Activated naive CD4-positive, alpha-beta T cell treated with anti-CD3 and anti-CD28 coated beads, Interleukin-2, amount 50 U/mL, for 24 hours (primary cell): ENCODE data around the gene PML.

Experiments
- H3K27ac Mint-ChIP-seq: one replicate; pipeline ENCODE4 v1.8.0; 2021; ENCODE audit warnings: mild to moderate bottlenecking, mixed read lengths
- H3K27me3 Mint-ChIP-seq: one replicate; pipeline ENCODE4 v1.8.0; 2021; ENCODE audit warnings: mixed read lengths
- H3K36me3 Mint-ChIP-seq: one replicate; pipeline ENCODE4 v1.8.0; 2021; ENCODE audit warnings: mixed read lengths
- H3K4me1 Mint-ChIP-seq: one replicate; pipeline ENCODE4 v1.8.0; 2021; ENCODE audit warnings: mixed read lengths
- H3K4me3 Mint-ChIP-seq: one replicate; pipeline ENCODE4 v1.8.0; 2021; ENCODE audit warnings: mild to moderate bottlenecking, mixed read lengths
- H3K9me3 Mint-ChIP-seq: one replicate; pipeline ENCODE4 v1.8.0; 2021; ENCODE audit warnings: mixed read lengths

PML gene

GRCh38 chr15:73994413-73994883 is at the start of gene PML:
Gene PML (plus strand): TSS chr15:73994716. CDS start chr15:73994813, 97 bp downstream.
- peaks cover 3% of the 10 kb centered on the region for H3K36me3 Mint-ChIP-seq
- H3K4me1 Mint-ChIP-seq = peaks cover 63% of the 10 kb centered on the region
- H3K27me3 Mint-ChIP-seq = no peaks in the 10 kb centered on the region
- peak within 1 kb of the TSS; percentile 95 for H3K27ac Mint-ChIP-seq
- H3K4me3 Mint-ChIP-seq = peak within 1 kb of the TSS; percentile 97
- no peaks in the 10 kb centered on the region for H3K9me3 Mint-ChIP-seq

GRCh38 chr15:73945130-73945508 is 49.4 kb upstream of the PML start:
- no peaks in the 10 kb centered on the region for H3K9me3 Mint-ChIP-seq
- peak overlapping the region; percentile 1 for H3K27ac Mint-ChIP-seq
- H3K36me3 Mint-ChIP-seq = no peaks in the 10 kb centered on the region
- H3K4me1 Mint-ChIP-seq = peaks cover 16% of the 10 kb centered on the region
- H3K27me3 Mint-ChIP-seq = no peaks in the 10 kb centered on the region
- H3K4me3 Mint-ChIP-seq = no peak overlapping the region

- Mint-ChIP-seq H3K9me3 (no peaks in the 10 kb centered on the region), H3K27me3 (no peaks in the 10 kb centered on the region), H3K4me1 (peaks cover 22% of the 10 kb centered on the region), H3K36me3 (no peaks in the 10 kb centered on the region), H3K4me3 (no peak overlapping the region), H3K27ac (no peak overlapping the region)
Observed at GRCh38 chr15:73946046-73946721, 48.3 kb upstream of the PML start.

- Mint-ChIP-seq H3K4me1 (peaks cover 17% of the 10 kb centered on the region), H3K27me3 (no peaks in the 10 kb centered on the region), H3K4me3 (no peak overlapping the region), H3K36me3 (no peaks in the 10 kb centered on the region), H3K27ac (no peak overlapping the region), H3K9me3 (no peaks in the 10 kb centered on the region)
Observed at GRCh38 chr15:73946795-73947370, 47.6 kb upstream of the PML start.

GRCh38 chr15:73947651-73948050 is 46.9 kb upstream of the PML start:
- no peak overlapping the region for H3K27ac Mint-ChIP-seq
- peaks cover 10% of the 10 kb centered on the region for H3K4me1 Mint-ChIP-seq
- H3K9me3 Mint-ChIP-seq = no peaks in the 10 kb centered on the region
- H3K36me3 Mint-ChIP-seq = no peaks in the 10 kb centered on the region
- H3K4me3 Mint-ChIP-seq = no peak overlapping the region
- H3K27me3 Mint-ChIP-seq = no peaks in the 10 kb centered on the region

GRCh38 chr15:73948396-73948795 is 46.1 kb upstream of the PML start:
- Mint-ChIP-seq H3K9me3 (no peaks in the 10 kb centered on the region), H3K36me3 (no peaks in the 10 kb centered on the region), H3K4me3 (no peak overlapping the region), H3K4me1 (peaks cover 8% of the 10 kb centered on the region), H3K27ac (no peak overlapping the region), H3K27me3 (no peaks in the 10 kb centered on the region)

GRCh38 chr15:73948982-73949381 is 45.5 kb upstream of the PML start:
- Mint-ChIP-seq H3K4me3 (no peak overlapping the region), H3K4me1 (peaks cover 8% of the 10 kb centered on the region), H3K27ac (no peak overlapping the region), H3K36me3 (no peaks in the 10 kb centered on the region), H3K9me3 (no peaks in the 10 kb centered on the region), H3K27me3 (no peaks in the 10 kb centered on the region)

- H3K27ac Mint-ChIP-seq = no peak overlapping the region
- peaks cover 8% of the 10 kb centered on the region for H3K4me1 Mint-ChIP-seq
- no peaks in the 10 kb centered on the region for H3K9me3 Mint-ChIP-seq
- no peaks in the 10 kb centered on the region for H3K27me3 Mint-ChIP-seq
- H3K4me3 Mint-ChIP-seq = no peak overlapping the region
- H3K36me3 Mint-ChIP-seq = no peaks in the 10 kb centered on the region
Observed at GRCh38 chr15:73949496-73949895, 45.0 kb upstream of the PML start.

GRCh38 chr15:73950479-73950830 is 44.1 kb upstream of the PML start:
- Mint-ChIP-seq H3K4me3 (no peak overlapping the region), H3K27me3 (no peaks in the 10 kb centered on the region), H3K36me3 (no peaks in the 10 kb centered on the region), H3K27ac (no peak overlapping the region), H3K4me1 (peaks cover 8% of the 10 kb centered on the region), H3K9me3 (no peaks in the 10 kb centered on the region)

GRCh38 chr15:73950831-73951561 is 43.5 kb upstream of the PML start:
- H3K4me3 Mint-ChIP-seq = no peak overlapping the region
- H3K9me3 Mint-ChIP-seq = no peaks in the 10 kb centered on the region
- H3K36me3 Mint-ChIP-seq = no peaks in the 10 kb centered on the region
- peaks cover 8% of the 10 kb centered on the region for H3K4me1 Mint-ChIP-seq
- H3K27ac Mint-ChIP-seq = peak overlapping the region; percentile 89
- no peaks in the 10 kb centered on the region for H3K27me3 Mint-ChIP-seq

GRCh38 chr15:73951601-73952000 is 42.9 kb upstream of the PML start:
- Mint-ChIP-seq H3K27me3 (no peaks in the 10 kb centered on the region), H3K36me3 (no peaks in the 10 kb centered on the region), H3K9me3 (no peaks in the 10 kb centered on the region), H3K27ac (no peak overlapping the region), H3K4me1 (peaks cover 8% of the 10 kb centered on the region), H3K4me3 (no peak overlapping the region)

- H3K4me1 Mint-ChIP-seq = peaks cover 11% of the 10 kb centered on the region
- no peaks in the 10 kb centered on the region for H3K9me3 Mint-ChIP-seq
- no peaks in the 10 kb centered on the region for H3K27me3 Mint-ChIP-seq
- no peak overlapping the region for H3K27ac Mint-ChIP-seq
- no peaks in the 10 kb centered on the region for H3K36me3 Mint-ChIP-seq
- no peak overlapping the region for H3K4me3 Mint-ChIP-seq
Observed at GRCh38 chr15:73952171-73952912, 42.2 kb upstream of the PML start.

GRCh38 chr15:73952913-73953750 is 41.4 kb upstream of the PML start:
- Mint-ChIP-seq H3K27me3 (no peaks in the 10 kb centered on the region), H3K27ac (no peak overlapping the region), H3K4me3 (no peak overlapping the region), H3K4me1 (peaks cover 19% of the 10 kb centered on the region), H3K9me3 (no peaks in the 10 kb centered on the region), H3K36me3 (no peaks in the 10 kb centered on the region)

- no peaks in the 10 kb centered on the region for H3K27me3 Mint-ChIP-seq
- H3K4me3 Mint-ChIP-seq = no peak overlapping the region
- no peaks in the 10 kb centered on the region for H3K9me3 Mint-ChIP-seq
- no peaks in the 10 kb centered on the region for H3K36me3 Mint-ChIP-seq
- no peak overlapping the region for H3K27ac Mint-ChIP-seq
- H3K4me1 Mint-ChIP-seq = peaks cover 32% of the 10 kb centered on the region
Observed at GRCh38 chr15:73954188-73955145, 40.0 kb upstream of the PML start.
